Endodermal cell (in vitro differentiated cells): ENCODE results near the gene APOH. TPM values are rescaled to one million over a fixed set of nuclear protein-coding genes. Genes with fewer than 3 reads are reported as not detected.

Experiments
- DNase-seq: peaks from one replicate; pipeline ENCODE4 v3.0.0-alpha.2; 2017
- H3K27ac ChIP-seq: 2 replicates; pipeline ENCODE4 v1.5.1; 2013; ENCODE audit warnings: mild to moderate bottlenecking, low read depth, low read length, moderate library complexity
- H3K27me3 ChIP-seq: 2 replicates; pipeline ENCODE4 v1.6.1; 2013; ENCODE audit warnings: mild to moderate bottlenecking, low read length, moderate library complexity; ENCODE audit not compliant: insufficient read depth, control insufficient read depth, poor library complexity, severe bottlenecking
- H3K36me3 ChIP-seq: 2 replicates; pipeline ENCODE4 v1.7.0; 2013; ENCODE audit warnings: mild to moderate bottlenecking, low read length, moderate library complexity; ENCODE audit not compliant: control insufficient read depth, insufficient read depth
- H3K4me1 ChIP-seq: one replicate; pipeline ENCODE4 v1.7.0; 2013; ENCODE audit warnings: low read length; ENCODE audit not compliant: control insufficient read depth, insufficient read depth
- H3K4me3 ChIP-seq: 2 replicates; pipeline ENCODE4 v1.5.1; 2013; ENCODE audit warnings: mild to moderate bottlenecking, low read length, moderate library complexity
- H3K9ac ChIP-seq: 2 replicates; pipeline ENCODE4 v1.6.1; 2013; ENCODE audit warnings: mild to moderate bottlenecking, low read length, moderate library complexity; ENCODE audit not compliant: poor library complexity, severe bottlenecking; ENCODE audit errors: extremely low read depth
- H3K9me3 ChIP-seq: 2 replicates; pipeline ENCODE4 v1.6.1; 2013; ENCODE audit warnings: mild to moderate bottlenecking, low read length, moderate library complexity; ENCODE audit not compliant: control insufficient read depth
- H3K27ac Mint-ChIP-seq: 2 replicates; pipeline ENCODE4 v1.8.0; 2020; ENCODE audit warnings: mixed read lengths
- H3K27me3 Mint-ChIP-seq: 2 replicates; pipeline ENCODE4 v1.8.0; 2021; ENCODE audit warnings: mild to moderate bottlenecking, mixed read lengths; ENCODE audit not compliant: insufficient read depth
- H3K36me3 Mint-ChIP-seq: 2 replicates; pipeline ENCODE4 v1.8.0; 2020; ENCODE audit warnings: low read depth, mixed read lengths
- H3K4me1 Mint-ChIP-seq: 2 replicates; pipeline ENCODE4 v1.8.0; 2020; ENCODE audit warnings: mixed read lengths
- H3K4me3 Mint-ChIP-seq: 2 replicates; pipeline ENCODE4 v1.8.0; 2020; ENCODE audit warnings: mild to moderate bottlenecking, moderate library complexity, mixed read lengths
- H3K9me3 Mint-ChIP-seq: 2 replicates; pipeline ENCODE4 v1.8.0; 2020; ENCODE audit warnings: mild to moderate bottlenecking, mixed read lengths
- WGBS, 2 experiments: methylation state at CpG; one replicate each; pipeline versions ENCODE4 v1.1.5 to v1.1.7; 2013; ENCODE audit warnings: missing lambda C conversion rate in 2 of 2, mixed read lengths in 1 of 2; ENCODE audit not compliant: insufficient coverage in 1 of 2, insufficient read length in 1 of 2; 5-methylcytosine and 5-hydroxymethylcytosine counted together
- total RNA-seq, 2 donors: library from RNA; stranded (reverse); fragmentation: NEBNext Ultra II Directional in 1 of 2; extraction: Animal tissue kit (Norgen Biotek cat#: 25700) in 1 of 2; gene quantifications; 2 replicates in 1 of 2; 3 replicates in 1 of 2; pipeline ENCODE4 v1.2.1, GENCODE V29; 2021
- TF ChIP-seq, protein P1 (sequence below): fragments of 200-600 bp; sonication (generic); conservative IDR thresholded peaks from 2 replicates; pipeline ENCODE4 v1.5.0; 2021; ENCODE audit warnings: antibody characterized with exemption, mild to moderate bottlenecking

The APOH gene
- total RNA-seq, 2 donors from 2014 or later = not detected

GRCh38 chr17:66178642-66179041, 50.6 kb downstream of the APOH start:
- H3K4me1 Mint-ChIP-seq = peaks cover 1% of the 10 kb centered on the region
- Histone ChIP-seq H3K9ac (no peak overlapping the region), H3K27ac (no peak overlapping the region), H3K4me1 (no peaks in the 10 kb centered on the region), H3K9me3 (no peaks in the 10 kb centered on the region), H3K27me3 (no peaks in the 10 kb centered on the region), H3K36me3 (peaks cover 47% of the 10 kb centered on the region), H3K4me3 (no peak overlapping the region)
- no peak overlapping the region for H3K27ac Mint-ChIP-seq
- 96 to 100% methylated on average over 2 to 4 of the region's 4 CpGs for WGBS, 2 experiments
- TF ChIP-seq, protein P1, sequence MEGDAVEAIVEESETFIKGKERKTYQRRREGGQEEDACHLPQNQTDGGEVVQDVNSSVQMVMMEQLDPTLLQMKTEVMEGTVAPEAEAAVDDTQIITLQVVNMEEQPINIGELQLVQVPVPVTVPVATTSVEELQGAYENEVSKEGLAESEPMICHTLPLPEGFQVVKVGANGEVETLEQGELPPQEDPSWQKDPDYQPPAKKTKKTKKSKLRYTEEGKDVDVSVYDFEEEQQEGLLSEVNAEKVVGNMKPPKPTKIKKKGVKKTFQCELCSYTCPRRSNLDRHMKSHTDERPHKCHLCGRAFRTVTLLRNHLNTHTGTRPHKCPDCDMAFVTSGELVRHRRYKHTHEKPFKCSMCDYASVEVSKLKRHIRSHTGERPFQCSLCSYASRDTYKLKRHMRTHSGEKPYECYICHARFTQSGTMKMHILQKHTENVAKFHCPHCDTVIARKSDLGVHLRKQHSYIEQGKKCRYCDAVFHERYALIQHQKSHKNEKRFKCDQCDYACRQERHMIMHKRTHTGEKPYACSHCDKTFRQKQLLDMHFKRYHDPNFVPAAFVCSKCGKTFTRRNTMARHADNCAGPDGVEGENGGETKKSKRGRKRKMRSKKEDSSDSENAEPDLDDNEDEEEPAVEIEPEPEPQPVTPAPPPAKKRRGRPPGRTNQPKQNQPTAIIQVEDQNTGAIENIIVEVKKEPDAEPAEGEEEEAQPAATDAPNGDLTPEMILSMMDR = no peak
- H3K36me3 Mint-ChIP-seq = peaks cover 31% of the 10 kb centered on the region
- no peaks in the 10 kb centered on the region for H3K27me3 Mint-ChIP-seq
- no peak for DNase-seq
- no peak overlapping the region for H3K4me3 Mint-ChIP-seq
- no peaks in the 10 kb centered on the region for H3K9me3 Mint-ChIP-seq

GRCh38 chr17:66177048-66177447, 52.2 kb downstream of the APOH start:
- H3K4me1 ChIP-seq = no peaks in the 10 kb centered on the region
- H3K4me3 ChIP-seq = no peak overlapping the region
- H3K27me3 Mint-ChIP-seq = no peaks in the 10 kb centered on the region
- H3K4me3 Mint-ChIP-seq = no peak overlapping the region
- H3K9me3 ChIP-seq = no peaks in the 10 kb centered on the region
- no peak overlapping the region for H3K27ac ChIP-seq
- no peak for DNase-seq
- H3K36me3 ChIP-seq = peaks cover 40% of the 10 kb centered on the region
- TF ChIP-seq, protein P1 = no peak
- no peak overlapping the region for H3K27ac Mint-ChIP-seq
- H3K27me3 ChIP-seq = no peaks in the 10 kb centered on the region
- no peaks in the 10 kb centered on the region for H3K4me1 Mint-ChIP-seq
- no peaks in the 10 kb centered on the region for H3K9me3 Mint-ChIP-seq
- peaks cover 31% of the 10 kb centered on the region for H3K36me3 Mint-ChIP-seq
- no peak overlapping the region for H3K9ac ChIP-seq

DNA sequence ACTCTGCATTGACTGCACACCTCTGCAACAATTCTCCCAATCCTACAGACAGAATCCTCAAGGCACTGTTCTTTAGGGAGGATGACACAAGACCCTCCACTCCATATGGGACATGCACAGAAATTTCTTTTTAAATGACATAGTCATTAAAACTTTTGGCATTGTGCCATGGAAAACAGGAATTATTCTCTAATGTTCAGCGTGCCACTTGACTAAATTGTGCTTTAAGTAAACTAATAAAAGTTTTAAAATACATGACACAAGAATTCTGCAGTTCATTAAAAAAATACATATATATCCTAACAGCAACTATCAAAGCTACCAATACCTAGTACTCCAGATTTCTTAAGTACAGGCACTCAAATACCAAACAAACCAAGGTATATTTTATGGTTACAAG, 53.3 kb downstream of the APOH start:
- Histone ChIP-seq H3K36me3 (peaks cover 28% of the 10 kb centered on the region), H3K4me1 (no peaks in the 10 kb centered on the region), H3K9me3 (no peaks in the 10 kb centered on the region), H3K9ac (no peak overlapping the region), H3K4me3 (no peak overlapping the region), H3K27ac (no peak overlapping the region), H3K27me3 (no peaks in the 10 kb centered on the region)
- WGBS, 2 experiments = 91% methylated on average over 1 of the region's 1 CpG; no CpG with 5 or more reads in 1 of the 2 experiments
- TF ChIP-seq, protein P1 = no peak
- H3K36me3 Mint-ChIP-seq = peaks cover 24% of the 10 kb centered on the region
- no peaks in the 10 kb centered on the region for H3K9me3 Mint-ChIP-seq
- no peaks in the 10 kb centered on the region for H3K27me3 Mint-ChIP-seq
- DNase-seq = no peak
- no peaks in the 10 kb centered on the region for H3K4me1 Mint-ChIP-seq
- no peak overlapping the region for H3K27ac Mint-ChIP-seq
- H3K4me3 Mint-ChIP-seq = no peak overlapping the region
